H1 (cell line): ENCODE measurements around the gene LRP3. TPM values are rescaled to one million over a fixed set of nuclear protein-coding genes. Genes with fewer than 3 reads are reported as not detected.

Source experiments
- CTCF ChIA-PET: fragments of 300-600 bp; sonication (Branson Sonifier 250); formaldehyde crosslinking; loops from one replicate; lab custom pipeline; 2021; ENCODE audit not compliant: partially characterized antibody; lab: Charles Lee
- POLR2A ChIA-PET: fragments of 300-600 bp; sonication (Branson Sonifier 250); formaldehyde crosslinking; loops from one replicate; lab custom pipeline; 2021; ENCODE audit warnings: inconsistent platforms; ENCODE audit not compliant: partially characterized antibody; lab: Charles Lee
- DNase-seq, 2 experiments: peaks; one replicate each; pipeline versions ENCODE4 v3.0.0 to v3.0.0-alpha.2; 2010 to 2022; ENCODE audit warnings: low spot score in 2 of 2, low read depth in 1 of 2, mixed read lengths in 1 of 2
- FAIRE-seq: peaks from 2 replicates; lab custom pipeline; 2011; peaks lifted over from hg19 to GRCh38; lab: Jason Lieb, UNC
- H2AFZ ChIP-seq: 2 replicates; pipeline ENCODE4 v1.8.1; 2012; ENCODE audit warnings: low read length, inconsistent platforms
- H2AK5ac ChIP-seq: 2 replicates; pipeline ENCODE4 v1.6.1; 2013; ENCODE audit warnings: low read depth, low read length
- H2BK120ac ChIP-seq: replicated peaks from 2 replicates; pipeline ENCODE3; 2013; ENCODE audit warnings: low read depth, low read length, inconsistent platforms
- H2BK12ac ChIP-seq: 2 replicates; pipeline ENCODE4 v1.6.1; 2013; ENCODE audit warnings: low read depth, low read length
- H2BK15ac ChIP-seq: 2 replicates; pipeline ENCODE4 v1.6.1; 2013; ENCODE audit warnings: low read length
- H2BK20ac ChIP-seq: 2 replicates; pipeline ENCODE4 v1.6.1; 2013; ENCODE audit warnings: low read length
- H2BK5ac ChIP-seq: 2 replicates; pipeline ENCODE4 v1.6.1; 2013; ENCODE audit warnings: low read depth, low read length
- H3K14ac ChIP-seq: 2 replicates; pipeline ENCODE4 v1.6.1; 2013; ENCODE audit warnings: inconsistent platforms; ENCODE audit not compliant: insufficient read length
- H3K18ac ChIP-seq: 2 replicates; pipeline ENCODE4 v1.6.1; 2013; ENCODE audit warnings: low read length; ENCODE audit errors: extremely low read depth
- H3K23ac ChIP-seq: 2 replicates; pipeline ENCODE4 v1.6.1; 2013; ENCODE audit warnings: inconsistent platforms; ENCODE audit not compliant: insufficient read length
- H3K23me2 ChIP-seq: 2 replicates; pipeline ENCODE4 v1.6.1; 2013; ENCODE audit warnings: low read depth, low read length
- H3K27ac ChIP-seq: 2 replicates; pipeline ENCODE4 v1.6.1; 2011; ENCODE audit warnings: low read depth, low read length, inconsistent platforms
- H3K27me3 ChIP-seq, 4 experiments: replicated peaks in 1 of 4; 1 replicate in 1 of 4; 2 replicates in 3 of 4; pipeline versions ENCODE4 v1.6.1 to v1.8.1; 2011 to 2013; ENCODE audit warnings: low read length in 3 of 4, mild to moderate bottlenecking in 3 of 4, inconsistent platforms in 2 of 4, mixed read lengths in 2 of 4, moderate library complexity in 1 of 4; ENCODE audit not compliant: control insufficient read depth in 3 of 4, insufficient read depth in 3 of 4; ENCODE audit errors: extremely low read depth in 1 of 4
- H3K36me3 ChIP-seq, 4 experiments: 2 replicates each; pipeline versions ENCODE4 v1.6.1 to v1.8.1; 2011 to 2013; ENCODE audit warnings: mild to moderate bottlenecking in 4 of 4, low read length in 3 of 4, moderate library complexity in 2 of 4, control low read depth in 1 of 4, inconsistent platforms in 1 of 4; ENCODE audit not compliant: insufficient read depth in 4 of 4, control insufficient read depth in 2 of 4
- H3K4ac ChIP-seq: replicated peaks from 2 replicates; pipeline ENCODE3; 2013; ENCODE audit warnings: low read length, low read depth, mixed read lengths, inconsistent platforms; ENCODE audit not compliant: insufficient read length
- H3K4me1 ChIP-seq, 4 experiments: replicated peaks in 1 of 4; 1 replicate in 1 of 4; 2 replicates in 3 of 4; pipeline versions ENCODE4 v1.6.1 to v1.8.1; 2011 to 2013; ENCODE audit warnings: low read length in 3 of 4, inconsistent platforms in 2 of 4, mixed read lengths in 1 of 4; ENCODE audit not compliant: insufficient read depth in 4 of 4, control insufficient read depth in 3 of 4
- H3K4me2 ChIP-seq, 2 experiments: 2 replicates each; pipeline versions ENCODE4 v1.6.1 to v1.8.1; 2011 to 2013; ENCODE audit warnings: low read depth in 2 of 2, low read length in 2 of 2, control low read depth in 1 of 2, inconsistent platforms in 1 of 2, mild to moderate bottlenecking in 1 of 2; ENCODE audit not compliant: insufficient read depth in 1 of 2
- H3K4me3 ChIP-seq, 4 experiments: fragments of 200-600, 300-600 bp in 1 of 4; sonication (generic), shearing (Covaris generic), sonication (Bioruptor Twin) in 1 of 4; 2 replicates each; pipeline versions ENCODE4 v1.5.1 to v1.8.1; 2011 to 2016; ENCODE audit warnings: low read length in 4 of 4, low read depth in 3 of 4, control low read depth in 2 of 4, inconsistent platforms in 2 of 4, mild to moderate bottlenecking in 2 of 4, mixed read lengths in 1 of 4, moderate library complexity in 1 of 4; ENCODE audit not compliant: insufficient read depth in 2 of 4; ENCODE audit errors: extremely low read depth in 1 of 4
- H3K56ac ChIP-seq: replicated peaks from 2 replicates; pipeline ENCODE3; 2013; ENCODE audit warnings: low read depth, mild to moderate bottlenecking, mixed read lengths, low read length, inconsistent platforms; ENCODE audit not compliant: insufficient read length
- H3K79me1 ChIP-seq: 2 replicates; pipeline ENCODE4 v1.6.1; 2013; ENCODE audit warnings: low read depth, low read length, control low read depth
- H3K79me2 ChIP-seq, 2 experiments: 2 replicates each; pipeline versions ENCODE4 v1.6.1 to v1.8.1; 2012 to 2013; ENCODE audit warnings: low read length in 2 of 2, mild to moderate bottlenecking in 2 of 2, inconsistent platforms in 1 of 2; ENCODE audit not compliant: insufficient read depth in 2 of 2, control insufficient read depth in 1 of 2
- H3K9ac ChIP-seq, 4 experiments: replicated peaks in 1 of 4; 1 replicate in 1 of 4; 2 replicates in 3 of 4; pipeline versions ENCODE4 v1.6.1 to v1.8.1; 2011 to 2013; ENCODE audit warnings: low read depth in 3 of 4, low read length in 3 of 4, control low read depth in 2 of 4, mild to moderate bottlenecking in 2 of 4, moderate library complexity in 2 of 4, inconsistent platforms in 1 of 4; ENCODE audit errors: extremely low read depth in 1 of 4
- H3K9me3 ChIP-seq, 2 experiments: 2 replicates each; pipeline versions ENCODE4 v1.6.1 to v1.8.1; 2012 to 2013; ENCODE audit warnings: mild to moderate bottlenecking in 2 of 2, moderate library complexity in 2 of 2, control low read depth in 1 of 2, inconsistent platforms in 1 of 2, low read depth in 1 of 2, low read length in 1 of 2, mixed read lengths in 1 of 2; ENCODE audit not compliant: insufficient read depth in 2 of 2
- H4K20me1 ChIP-seq, 2 experiments: replicated peaks in 1 of 2; 2 replicates each; pipeline versions ENCODE3 to v1.8.1; 2011 to 2013; ENCODE audit warnings: inconsistent platforms in 2 of 2, low read length in 2 of 2, mild to moderate bottlenecking in 1 of 2; ENCODE audit not compliant: insufficient read depth in 2 of 2, control insufficient read depth in 1 of 2
- H4K5ac ChIP-seq: 2 replicates; pipeline ENCODE4 v1.6.1; 2013; ENCODE audit warnings: low read length, low read depth, mixed read lengths, inconsistent platforms; ENCODE audit not compliant: insufficient read length
- H4K8ac ChIP-seq: 2 replicates; pipeline ENCODE4 v1.8.0; 2013; ENCODE audit warnings: mild to moderate bottlenecking, moderate library complexity, low read length, inconsistent platforms; ENCODE audit not compliant: insufficient read depth; ENCODE audit errors: extremely low read depth
- H4K91ac ChIP-seq: replicated peaks from 2 replicates; pipeline ENCODE3; 2013; ENCODE audit warnings: low read length, mixed read lengths, inconsistent platforms; ENCODE audit not compliant: insufficient read length
- GTF2F1 ChIP-seq: IDR thresholded peaks from 2 replicates; pipeline ENCODE4 v1.6.1; 2012; ENCODE audit warnings: low read depth, low read length, improper control_type of control experiment, borderline replicate concordance
- HDAC6 ChIP-seq: IDR thresholded peaks from one replicate; pipeline ENCODE4 v1.7.1; 2012; ENCODE audit warnings: low read depth, mild to moderate bottlenecking, inconsistent platforms, low read length, moderate library complexity
- MAFK ChIP-seq: IDR thresholded peaks from 2 replicates; pipeline ENCODE4 v1.6.1; 2012; ENCODE audit warnings: low read depth, mild to moderate bottlenecking, improper control_type of control experiment, low read length
- POU5F1 ChIP-seq: IDR thresholded peaks from 2 replicates; pipeline ENCODE4 v1.6.1; 2011; ENCODE audit warnings: low read depth, mild to moderate bottlenecking, low read length, moderate library complexity
- RAD21 ChIP-seq, 2 experiments: IDR thresholded peaks in 1 of 2; conservative IDR thresholded peaks in 1 of 2; 2 replicates each; pipeline ENCODE4 v1.6.1; 2011; ENCODE audit warnings: low read depth in 2 of 2, low read length in 2 of 2, improper control_type of control experiment in 1 of 2, inconsistent platforms in 1 of 2, mild to moderate bottlenecking in 1 of 2, moderate library complexity in 1 of 2
- RBBP5 ChIP-seq: IDR thresholded peaks from 2 replicates; pipeline ENCODE4 v1.7.1; 2012; ENCODE audit warnings: low read depth, mild to moderate bottlenecking, inconsistent platforms, low read length, moderate library complexity, borderline replicate concordance
- SP1 ChIP-seq: IDR thresholded peaks from 2 replicates; pipeline ENCODE4 v1.6.1; 2011; ENCODE audit warnings: low read depth, low read length
- SP2 ChIP-seq: IDR thresholded peaks from 2 replicates; pipeline ENCODE4 v1.6.1; 2012; ENCODE audit warnings: mild to moderate bottlenecking, low read length, inconsistent platforms
- SRF ChIP-seq: IDR thresholded peaks from 2 replicates; pipeline ENCODE4 v1.6.1; 2011; ENCODE audit warnings: mild to moderate bottlenecking, low read depth, low read length, moderate library complexity
- SUZ12 ChIP-seq: fragments of 200-600 bp; sonication (generic); IDR thresholded peaks from 2 replicates; pipeline ENCODE4 v1.6.1; 2012; ENCODE audit warnings: mild to moderate bottlenecking, inconsistent platforms, low read length, moderate library complexity, mixed read lengths
- TAF1 ChIP-seq: IDR thresholded peaks from 2 replicates; pipeline ENCODE4 v1.6.1; 2011; ENCODE audit warnings: mild to moderate bottlenecking, low read depth, low read length
- TAF7 ChIP-seq: optimal IDR thresholded peaks from 2 replicates; pipeline ENCODE3; 2011; ENCODE audit warnings: low read depth, mild to moderate bottlenecking, inconsistent platforms, low read length, moderate library complexity, borderline replicate concordance
- TCF12 ChIP-seq: IDR thresholded peaks from 2 replicates; pipeline ENCODE4 v1.6.1; 2011; ENCODE audit warnings: low read depth, mild to moderate bottlenecking, low read length
- WGBS, 2 experiments: shearing (Covaris generic) in 1 of 2; methylation state at CpG; one replicate each; pipeline versions ENCODE4 v1.1.6 to v1.1.7; 2013 to 2015; ENCODE audit warnings: low lambda C conversion rate in 2 of 2, mixed read lengths in 2 of 2, inconsistent platforms in 1 of 2, low coverage in 1 of 2, missing lambda C conversion rate in 1 of 2; ENCODE audit not compliant: insufficient replicate concordance in 2 of 2, insufficient coverage in 1 of 2, insufficient read length in 1 of 2; ENCODE audit errors: extremely low coverage in 1 of 2, missing lambda C conversion rate in 1 of 2; 5-methylcytosine and 5-hydroxymethylcytosine counted together
- polyA plus RNA-seq, 7 experiments: library from polyadenylated mRNA; depleted of rRNA in 3 of 7; stranded (reverse) in 5 of 7; unstranded in 2 of 7; fragments of >200 nt in 5 of 7; fragments of 200-250 nt in 2 of 7; gene quantifications; 1 replicate in 5 of 7; 2 replicates in 1 of 7; 4 replicates in 1 of 7; pipeline versions ENCODE4 v1.2.1 to v1.2.3, GENCODE V29; 2011 to 2013; ENCODE audit warnings: missing spikeins in 2 of 7, mixed read lengths in 2 of 7
- total RNA-seq: library from RNA; stranded (reverse); fragmentation: NEBNext Ultra II Directional; extraction: Animal tissue kit (Norgen Biotek cat#: 25700); gene quantifications from 2 replicates; pipeline ENCODE4 v1.2.1, GENCODE V29; 2021

Gene LRP3
- total and polyA plus RNA-seq, 2 of the 8 experiments (the other 6 are each of a cell fraction or from before 2014, with no cell fraction given) = 30.3 to 33.7 TPM

DNA sequence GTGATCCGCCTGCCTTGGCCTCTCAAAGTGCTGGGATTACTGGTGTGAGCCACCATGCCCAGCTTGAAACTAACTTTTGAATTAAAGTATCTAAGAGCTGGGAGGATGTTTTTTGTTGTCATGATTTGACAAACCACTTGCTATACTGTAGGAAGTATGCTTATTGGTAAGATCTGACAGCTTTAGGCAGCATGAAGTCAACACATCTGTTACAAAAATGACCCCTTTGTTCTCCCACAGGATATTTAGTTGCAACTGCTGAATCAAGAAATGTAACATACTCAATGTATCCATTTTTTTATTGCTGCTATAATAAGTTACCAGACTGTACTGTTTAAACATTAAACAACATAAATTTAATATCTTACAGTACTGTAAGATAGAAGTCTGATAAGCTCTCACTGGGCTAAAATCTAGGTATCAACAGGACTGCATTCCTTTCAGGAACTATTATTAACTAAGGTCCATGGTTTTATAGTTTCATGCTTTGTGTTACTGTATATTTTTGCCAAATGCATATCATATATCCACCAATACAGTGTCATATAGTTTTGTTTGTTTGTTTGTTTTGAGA, 22.8 kb upstream of the LRP3 start:
- CTCF ChIA-PET = interaction anchor here (0.7 to 2.0 kb wide), 4 partner anchors 13 to 43 kb away, joined by 3 to 9 read pairs (median 5); no protein-coding TSS in a partner anchor

More for the DNA sequence above, 22.8 kb upstream of the LRP3 start:
- Histone ChIP-seq H2AK5ac (no peak overlapping the region), H4K20me1 (peaks cover 0 to 5% of the 10 kb centered on the region in 2 experiments), H3K4me3 (no peak overlapping the region), H2BK12ac (no peak overlapping the region), H3K9me3 (0 out of 4 replicates have a peak, but pooled peaks cover 0 to 4% of the 10 kb centered on the region in 2 experiments), H3K79me1 (peaks cover 3% of the 10 kb centered on the region; the same call in 1 of the 2 replicates), H3K18ac (no peak overlapping the region), H3K23me2 (peaks cover 5% of the 10 kb centered on the region), H3K79me2 (0 out of 4 replicates have a peak, but pooled peaks cover 0 to 3% of the 10 kb centered on the region in 2 experiments), H4K5ac (no peak overlapping the region), H2BK15ac (no peak overlapping the region), H4K8ac (no peak overlapping the region), H3K23ac (no peak overlapping the region), H3K36me3 (no peaks in the 10 kb centered on the region), H3K4me1 (peaks cover 0 to 3% (median under 1%) of the 10 kb centered on the region in 4 experiments; a peak in 2 of 7 replicates), H2BK20ac (no peak overlapping the region), H3K9ac (no peak overlapping the region), H3K4me2 (no peak overlapping the region), H2BK120ac (no peak overlapping the region), H4K91ac (no peak overlapping the region), H3K27me3 (no peaks in the 10 kb centered on the region), H3K56ac (no peak overlapping the region), H3K4ac (no peak overlapping the region), H3K14ac (no peak overlapping the region), H2BK5ac (no peak overlapping the region), H3K27ac (no peak overlapping the region), H2AFZ (no peak overlapping the region)
- FAIRE-seq (no peak), DNase-seq (no peak)
- POLR2A ChIA-PET = interaction anchor here (1.9 kb wide), 1 partner anchor 9 kb away, joined by 4 read pairs; no protein-coding TSS in a partner anchor
- no peak for TF ChIP-seq SRF
- TF ChIP-seq TAF7 = no peak
- TF ChIP-seq RBBP5 = no peak
- TF ChIP-seq RAD21 (IDR thresholded peaks at IDR 0.05 in 1 of 2, conservative IDR thresholded peaks at IDR 0.05 in 1 of 2; ENCODE audit: low read depth in 2 of 2, low read length in 2 of 2) = no peak
- no peak for TF ChIP-seq SP2
- TF ChIP-seq POU5F1 = no peak
- TF ChIP-seq SP1 = no peak
- no peak for TF ChIP-seq GTF2F1
- TF ChIP-seq HDAC6 = no peak
- TF ChIP-seq TAF1 = no peak
- no peak for TF ChIP-seq TCF12
- no peak for TF ChIP-seq SUZ12
- no peak for TF ChIP-seq MAFK
- 82% methylated on average over 1 of the region's 1 CpG; no CpG with 5 or more reads in 1 of the 2 experiments for WGBS, 2 experiments
